Activated effector memory CD4-positive, alpha-beta T cell treated with Interleukin-2 at 50 U/mL for 16 hours (primary cell): ENCODE measurements around the gene CIDEB.

Experiments
- DNase-seq: peaks from one replicate; pipeline ENCODE4 v3.0.0-alpha.2; 2020

CIDEB gene

GRCh38 chr14:24311837-24312615 lies 4.2 kb upstream of the CIDEB start:
- DNase-seq: no peak

- DNase-seq: peak; percentile 64
These were observed 3.1 kb upstream of the CIDEB start, which contains the start of gene LTB4R for GRCh38 chr14:24310646-24311604. TSS of gene LTB4R (plus strand) at chr14:24311502. CDS start at chr14:24315652, 4,150 bp downstream.

- DNase-seq: no peak
These were observed 2.5 kb upstream of the CIDEB start for GRCh38 chr14:24310265-24310645.

GRCh38 chr14:24309538-24310264 lies 1.9 kb upstream of the CIDEB start, which contains the start of gene LTB4R2:
TSS of gene LTB4R2 (plus strand) at chr14:24310140. CDS start at chr14:24310665, 525 bp downstream.
- no peak for DNase-seq

GRCh38 chr14:24308342-24309124 lies 756 bp upstream of the CIDEB start:
- DNase-seq: no peak

- DNase-seq: no peak
These were observed 612 bp downstream of the CIDEB start for GRCh38 chr14:24307156-24307574.

- DNase-seq: no peak
These were observed 3.8 kb downstream of the CIDEB start for GRCh38 chr14:24304019-24304387.

GRCh38 chr14:24300326-24300980 lies 7.3 kb downstream of the CIDEB start:
- no peak for DNase-seq

- peak; percentile 88 for DNase-seq
These were observed 8.3 kb downstream of the CIDEB start, which contains the start of the genes DHRS1 and NOP9 for GRCh38 chr14:24299255-24300191. TSS of gene DHRS1 (minus strand) at chr14:24299780. CDS start at chr14:24299106, 674 bp downstream. TSS of gene NOP9 (plus strand) at chr14:24299850. CDS start at chr14:24299955, 105 bp downstream.

- DNase-seq: no peak
These were observed 8.9 kb downstream of the CIDEB start for GRCh38 chr14:24298892-24299254.

- DNase-seq: no peak
These were observed 10.4 kb downstream of the CIDEB start for GRCh38 chr14:24297190-24297964.

GRCh38 chr14:24296341-24297157 lies 11.2 kb downstream of the CIDEB start:
- DNase-seq: peak; percentile 47

- no peak for DNase-seq
These were observed 14.3 kb downstream of the CIDEB start for GRCh38 chr14:24293525-24293924.

GRCh38 chr14:24292118-24292807 lies 15.5 kb downstream of the CIDEB start:
- DNase-seq: no peak

- no peak for DNase-seq
These were observed 16.2 kb downstream of the CIDEB start for GRCh38 chr14:24291446-24292117.

GRCh38 chr14:24290746-24291145 lies 17.0 kb downstream of the CIDEB start:
- no peak for DNase-seq

- DNase-seq: no peak
These were observed 18.0 kb downstream of the CIDEB start for GRCh38 chr14:24289649-24290280.
